Inferior parietal cortex (tissue), 1 donor: ENCODE results near the gene ANXA8.

ENCODE experiments used
- DNase-seq: peaks from one replicate; pipeline ENCODE4 v3.0.0-alpha.2; 2016; ENCODE audit errors: extremely low spot score

The ANXA8 gene

GRCh38 chr10:47449102-47449978 is 34.6 kb downstream of the ANXA8 start:
- no peak for DNase-seq

- DNase-seq, result no peak
These were observed 36.2 kb downstream of the ANXA8 start for GRCh38 chr10:47447705-47448104.

GRCh38 chr10:47447209-47447608 is 36.7 kb downstream of the ANXA8 start:
- DNase-seq, result no peak

- DNase-seq, result no peak
These were observed 38.2 kb downstream of the ANXA8 start for GRCh38 chr10:47445720-47446119.

GRCh38 chr10:47444047-47444446 is 39.9 kb downstream of the ANXA8 start:
- DNase-seq, result no peak

- DNase-seq, result no peak
These were observed 40.8 kb downstream of the ANXA8 start for GRCh38 chr10:47443145-47443544.

GRCh38 chr10:47442351-47442750 is 41.6 kb downstream of the ANXA8 start:
- DNase-seq, result no peak

GRCh38 chr10:47441938-47442337 is 42.0 kb downstream of the ANXA8 start:
- no peak for DNase-seq

GRCh38 chr10:47440207-47440606 is 43.7 kb downstream of the ANXA8 start:
- no peak for DNase-seq

- DNase-seq, result no peak
These were observed 44.9 kb downstream of the ANXA8 start for GRCh38 chr10:47438857-47439474.

GRCh38 chr10:47435081-47435480 is 48.8 kb downstream of the ANXA8 start:
- no peak for DNase-seq

GRCh38 chr10:47425813-47426419 is 58.0 kb downstream of the ANXA8 start:
- DNase-seq, result no peak

- no peak for DNase-seq
These were observed 59.7 kb downstream of the ANXA8 start for GRCh38 chr10:47424231-47424630.

GRCh38 chr10:47423476-47423875 is 60.4 kb downstream of the ANXA8 start:
- DNase-seq, result no peak

- DNase-seq, result no peak
These were observed 62.6 kb downstream of the ANXA8 start for GRCh38 chr10:47421057-47421952.

GRCh38 chr10:47420305-47421056 is 63.4 kb downstream of the ANXA8 start:
- no peak for DNase-seq

GRCh38 chr10:47419421-47419820 is 64.5 kb downstream of the ANXA8 start:
- no peak for DNase-seq

- no peak for DNase-seq
These were observed 64.9 kb downstream of the ANXA8 start for GRCh38 chr10:47418966-47419365.

GRCh38 chr10:47418321-47418720 is 65.6 kb downstream of the ANXA8 start:
- DNase-seq, result no peak
